GM12875 (cell line): ENCODE measurements around the gene PRF1.

ENCODE experiments used
- H3K4me3 ChIP-seq: one replicate; pipeline ENCODE4 v1.5.1; 2011; ENCODE audit warnings: low read depth, low read length, control low read depth
- CTCF ChIP-seq: IDR thresholded peaks from 2 replicates; pipeline ENCODE4 v1.5.1; 2011; ENCODE audit warnings: low read depth, mild to moderate bottlenecking, control low read depth, inconsistent platforms, low read length, moderate library complexity, borderline replicate concordance; ENCODE audit not compliant: insufficient read depth

Gene PRF1

GRCh38 chr10:70590655-70591416 is 11.7 kb downstream of the PRF1 start:
- H3K4me3 ChIP-seq: no peak overlapping the region
- no peak for TF ChIP-seq CTCF

DNA sequence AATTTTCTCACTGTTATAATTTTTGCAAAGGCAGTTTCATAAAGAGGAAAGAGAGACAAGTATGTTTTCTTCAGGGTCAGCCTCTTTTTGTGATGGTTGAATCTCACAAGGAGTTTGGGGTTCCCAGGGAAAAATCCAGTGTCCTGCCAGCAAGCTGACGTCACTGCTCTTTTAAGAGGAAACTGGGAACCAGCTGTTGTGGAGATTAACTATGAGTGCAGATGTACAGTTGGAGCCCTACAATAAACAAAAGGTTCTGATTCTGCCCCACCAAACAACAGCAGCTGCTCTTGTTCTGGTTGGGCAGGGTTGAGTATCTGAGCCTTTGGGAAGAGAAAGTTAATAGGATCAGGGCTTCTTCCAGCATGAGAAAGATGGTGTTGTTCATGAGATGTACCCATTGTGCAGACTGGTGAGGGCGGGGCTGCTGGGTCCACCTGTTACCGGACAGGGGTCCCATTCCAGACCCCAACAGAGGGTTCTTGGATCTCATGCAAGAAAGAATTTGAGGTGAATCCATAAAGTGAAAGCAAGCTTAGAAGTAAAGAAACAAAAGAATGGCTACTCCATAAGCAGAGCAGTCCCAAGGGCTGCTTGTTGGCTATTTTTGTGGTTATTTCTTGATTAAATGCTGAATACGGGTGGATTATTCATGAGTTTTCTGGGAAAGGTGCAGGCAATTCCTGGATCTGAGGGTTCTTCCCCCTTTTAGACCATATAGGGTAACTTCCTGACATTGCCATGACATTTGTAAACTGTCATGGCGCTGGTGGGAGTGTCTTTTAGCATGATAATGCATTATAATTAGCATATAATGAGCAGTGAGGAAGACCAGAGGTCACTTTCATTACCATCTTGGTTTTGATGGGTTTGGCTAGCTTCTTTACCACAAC is 12.5 kb downstream of the PRF1 start:
- TF ChIP-seq CTCF: no peak
- no peak overlapping the region for H3K4me3 ChIP-seq

DNA sequence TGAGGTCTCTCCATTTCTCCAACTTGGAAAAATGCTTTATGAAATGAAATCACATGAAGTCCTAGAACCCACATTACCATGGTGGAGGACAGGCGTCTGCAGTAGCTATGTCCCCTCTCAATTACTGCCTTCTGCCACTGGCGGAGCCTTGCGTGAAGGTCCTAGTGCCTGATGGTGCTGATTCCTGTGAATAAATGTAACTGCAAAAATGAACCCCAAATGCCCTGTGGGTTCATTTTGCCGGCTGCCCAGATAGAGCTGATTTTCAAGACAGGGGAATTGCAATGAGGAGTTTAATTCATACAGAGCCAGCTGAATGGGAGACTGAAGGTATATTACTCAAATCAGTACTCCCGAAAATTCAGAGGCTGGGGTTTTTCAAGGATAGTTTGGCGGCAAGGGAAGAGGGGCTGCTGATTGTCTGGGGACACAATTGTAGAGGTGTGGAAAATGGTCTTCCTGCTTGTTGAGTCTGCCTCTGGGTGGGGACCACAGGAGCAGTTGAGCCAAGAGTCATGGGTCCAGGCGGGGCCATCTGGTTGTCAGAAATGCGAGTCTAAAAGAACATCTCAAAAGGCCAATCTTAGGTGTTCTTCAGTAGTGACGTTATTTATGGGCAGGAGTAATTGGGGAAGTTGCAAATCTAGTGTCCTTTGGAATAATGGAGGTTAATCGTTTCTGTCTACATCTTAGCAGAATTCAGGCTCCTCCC is 13.5 kb downstream of the PRF1 start:
- TF ChIP-seq CTCF: no peak
- no peak overlapping the region for H3K4me3 ChIP-seq

DNA sequence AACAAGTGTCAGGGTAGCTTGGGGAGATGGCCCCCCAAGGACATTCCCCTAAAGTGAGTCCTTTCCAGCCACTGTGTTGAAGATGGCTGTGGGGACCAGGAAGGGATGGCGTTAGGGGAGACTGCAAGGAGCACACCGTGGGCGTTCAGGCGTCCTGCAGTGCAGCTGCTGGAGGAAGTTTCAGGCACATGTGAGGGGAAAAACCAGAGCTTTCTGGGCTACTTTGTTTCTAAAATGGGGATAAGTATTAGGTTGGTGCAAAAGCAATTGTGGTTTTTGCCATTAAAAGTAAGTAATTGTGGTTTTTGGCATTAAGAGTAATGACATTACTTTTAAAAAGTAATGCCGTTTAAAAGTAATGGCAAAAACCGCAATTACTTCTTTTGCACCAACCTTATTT is 14.3 kb downstream of the PRF1 start:
- no peak overlapping the region for H3K4me3 ChIP-seq

GRCh38 chr10:70587045-70587658 is 15.4 kb downstream of the PRF1 start:
- no peak overlapping the region for H3K4me3 ChIP-seq
- no peak for TF ChIP-seq CTCF

More for the DNA sequence above, 14.3 kb downstream of the PRF1 start:
- TF ChIP-seq CTCF: no peak

GRCh38 chr10:70586348-70586930 is 16.1 kb downstream of the PRF1 start:
- TF ChIP-seq CTCF: no peak
- no peak overlapping the region for H3K4me3 ChIP-seq
